Measurements from ENCODE around the gene TXNDC11. TPM values are rescaled to one million over a fixed set of nuclear protein-coding genes. Genes with fewer than 3 reads are reported as not detected.

The TXNDC11 gene
- total and polyA plus RNA-seq, 9 of the 15 experiments (the other 6 are each of a cell fraction or from before 2014, with no cell fraction given): 0.66 to 32.6 (median 26.2) TPM

- TF ChIP-seq, protein P1, sequence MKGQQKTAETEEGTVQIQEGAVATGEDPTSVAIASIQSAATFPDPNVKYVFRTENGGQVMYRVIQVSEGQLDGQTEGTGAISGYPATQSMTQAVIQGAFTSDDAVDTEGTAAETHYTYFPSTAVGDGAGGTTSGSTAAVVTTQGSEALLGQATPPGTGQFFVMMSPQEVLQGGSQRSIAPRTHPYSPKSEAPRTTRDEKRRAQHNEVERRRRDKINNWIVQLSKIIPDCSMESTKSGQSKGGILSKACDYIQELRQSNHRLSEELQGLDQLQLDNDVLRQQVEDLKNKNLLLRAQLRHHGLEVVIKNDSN (CRISPR knock-in tag; IDR thresholded peaks at IDR 0.05): no peak
- TF ChIP-seq TEAD4 (IDR thresholded peaks at IDR 0.05; ENCODE audit: low read length) (peak; percentile 89), TEAD4 (CRISPR knock-in tag; IDR thresholded peaks at IDR 0.05; ENCODE audit: borderline replicate concordance) (no peak), ZNF766 (CRISPR knock-in tag; conservative IDR thresholded peaks at IDR 0.05) (peak; percentile 57; the same call in 1 of the 2 replicates), BRD4 (IDR thresholded peaks at IDR 0.05) (no peak), GTF2A2 (tag; IDR thresholded peaks at IDR 0.05) (no peak), HDAC1 (IDR thresholded peaks at IDR 0.05) (peak in 1 of 2 experiments; percentile 83; a peak in 2 of 4 replicates), ZFP36 (IDR thresholded peaks at IDR 0.05; ENCODE audit: low read depth, low read length, partially characterized antibody) (no peak), ETV6 (IDR thresholded peaks at IDR 0.05; ENCODE audit: borderline replicate concordance in 1 of 2, low read depth in 2 of 2, low read length in 1 of 2) (no peak), ETV6 (CRISPR knock-in tag; IDR thresholded peaks at IDR 0.05; ENCODE audit: borderline replicate concordance) (no peak), ZKSCAN8 (CRISPR knock-in tag; IDR thresholded peaks at IDR 0.05) (0 out of 2 replicates have a peak, but pooled peaks have one; percentile 36), ZFP30 (CRISPR knock-in tag; IDR thresholded peaks at IDR 0.05; ENCODE audit: borderline replicate concordance) (no peak), RHOXF2B (CRISPR knock-in tag; conservative IDR thresholded peaks at IDR 0.05) (no peak), ZNF644 (tag; IDR thresholded peaks at IDR 0.05; ENCODE audit: low read depth) (peak; percentile 45; the same call in 1 of the 2 replicates), POU5F1 (IDR thresholded peaks at IDR 0.05; ENCODE audit: borderline replicate concordance, low read depth, low read length, partially characterized antibody) (no peak), CAMTA2 (CRISPR knock-in tag; conservative IDR thresholded peaks at IDR 0.05) (no peak), ZNF384 (IDR thresholded peaks at IDR 0.05; ENCODE audit: low read depth, low read length) (peak; percentile 79), DPF2 (IDR thresholded peaks at IDR 0.05) (peak; percentile 91), DIDO1 (tag; IDR thresholded peaks at IDR 0.05; ENCODE audit: low read depth) (no peak), TAL1 (IDR thresholded peaks at IDR 0.05) (peak; percentile 90), ID3 (CRISPR knock-in tag; IDR thresholded peaks at IDR 0.05) (no peak), ID3 (tag; IDR thresholded peaks at IDR 0.05) (peak; percentile 93), KDM1A (IDR thresholded peaks at IDR 0.05) (peak; percentile 90 to 95), SUPT5H (IDR thresholded peaks at IDR 0.05) (no peak)
- TF ChIP-seq, protein P2, sequence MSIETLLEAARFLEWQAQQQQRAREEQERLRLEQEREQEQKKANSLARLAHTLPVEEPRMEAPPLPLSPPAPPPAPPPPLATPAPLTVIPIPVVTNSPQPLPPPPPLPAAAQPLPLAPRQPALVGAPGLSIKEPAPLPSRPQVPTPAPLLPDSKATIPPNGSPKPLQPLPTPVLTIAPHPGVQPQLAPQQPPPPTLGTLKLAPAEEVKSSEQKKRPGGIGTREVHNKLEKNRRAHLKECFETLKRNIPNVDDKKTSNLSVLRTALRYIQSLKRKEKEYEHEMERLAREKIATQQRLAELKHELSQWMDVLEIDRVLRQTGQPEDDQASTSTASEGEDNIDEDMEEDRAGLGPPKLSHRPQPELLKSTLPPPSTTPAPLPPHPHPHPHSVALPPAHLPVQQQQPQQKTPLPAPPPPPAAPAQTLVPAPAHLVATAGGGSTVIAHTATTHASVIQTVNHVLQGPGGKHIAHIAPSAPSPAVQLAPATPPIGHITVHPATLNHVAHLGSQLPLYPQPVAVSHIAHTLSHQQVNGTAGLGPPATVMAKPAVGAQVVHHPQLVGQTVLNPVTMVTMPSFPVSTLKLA (conservative IDR thresholded peaks at IDR 0.05): peak in 1 of 2 experiments; percentile 29; a peak in 1 of 4 replicates
- TF ChIP-seq, protein P3, sequence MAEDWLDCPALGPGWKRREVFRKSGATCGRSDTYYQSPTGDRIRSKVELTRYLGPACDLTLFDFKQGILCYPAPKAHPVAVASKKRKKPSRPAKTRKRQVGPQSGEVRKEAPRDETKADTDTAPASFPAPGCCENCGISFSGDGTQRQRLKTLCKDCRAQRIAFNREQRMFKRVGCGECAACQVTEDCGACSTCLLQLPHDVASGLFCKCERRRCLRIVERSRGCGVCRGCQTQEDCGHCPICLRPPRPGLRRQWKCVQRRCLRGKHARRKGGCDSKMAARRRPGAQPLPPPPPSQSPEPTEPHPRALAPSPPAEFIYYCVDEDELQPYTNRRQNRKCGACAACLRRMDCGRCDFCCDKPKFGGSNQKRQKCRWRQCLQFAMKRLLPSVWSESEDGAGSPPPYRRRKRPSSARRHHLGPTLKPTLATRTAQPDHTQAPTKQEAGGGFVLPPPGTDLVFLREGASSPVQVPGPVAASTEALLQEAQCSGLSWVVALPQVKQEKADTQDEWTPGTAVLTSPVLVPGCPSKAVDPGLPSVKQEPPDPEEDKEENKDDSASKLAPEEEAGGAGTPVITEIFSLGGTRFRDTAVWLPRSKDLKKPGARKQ (CRISPR knock-in tag; IDR thresholded peaks at IDR 0.05): no peak
Observed at GRCh38 chr16:11734025-11734652, 8.5 kb downstream of the TXNDC11 start (continued).
